ENCODE data around the gene B3GNT5.

B3GNT5 gene

DNA sequence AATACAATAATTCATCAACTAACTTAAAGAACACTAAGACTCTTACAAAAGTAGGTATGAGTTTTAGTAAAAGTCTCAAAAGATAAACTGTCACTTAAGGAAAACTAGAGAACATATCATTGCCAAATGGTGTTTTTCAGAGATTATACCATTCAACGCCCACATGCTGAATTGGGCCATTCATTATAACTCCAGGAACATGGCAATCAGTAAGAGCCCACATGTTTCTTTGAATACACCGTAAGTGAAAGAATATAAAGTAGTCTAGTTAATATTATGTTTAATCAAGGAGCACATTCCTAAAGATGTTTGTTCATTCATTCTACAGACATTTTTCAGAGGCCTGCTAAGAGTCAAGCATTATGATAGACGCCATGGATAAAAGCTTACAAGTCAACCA is 22.9 kb downstream of the B3GNT5 start:
- DNase-seq (ENCODE audit: low read depth), result no peak
- no peak overlapping the region for H3K4me3 ChIP-seq (ENCODE audit: low read depth, low read length)
- TF ChIP-seq, protein P1, sequence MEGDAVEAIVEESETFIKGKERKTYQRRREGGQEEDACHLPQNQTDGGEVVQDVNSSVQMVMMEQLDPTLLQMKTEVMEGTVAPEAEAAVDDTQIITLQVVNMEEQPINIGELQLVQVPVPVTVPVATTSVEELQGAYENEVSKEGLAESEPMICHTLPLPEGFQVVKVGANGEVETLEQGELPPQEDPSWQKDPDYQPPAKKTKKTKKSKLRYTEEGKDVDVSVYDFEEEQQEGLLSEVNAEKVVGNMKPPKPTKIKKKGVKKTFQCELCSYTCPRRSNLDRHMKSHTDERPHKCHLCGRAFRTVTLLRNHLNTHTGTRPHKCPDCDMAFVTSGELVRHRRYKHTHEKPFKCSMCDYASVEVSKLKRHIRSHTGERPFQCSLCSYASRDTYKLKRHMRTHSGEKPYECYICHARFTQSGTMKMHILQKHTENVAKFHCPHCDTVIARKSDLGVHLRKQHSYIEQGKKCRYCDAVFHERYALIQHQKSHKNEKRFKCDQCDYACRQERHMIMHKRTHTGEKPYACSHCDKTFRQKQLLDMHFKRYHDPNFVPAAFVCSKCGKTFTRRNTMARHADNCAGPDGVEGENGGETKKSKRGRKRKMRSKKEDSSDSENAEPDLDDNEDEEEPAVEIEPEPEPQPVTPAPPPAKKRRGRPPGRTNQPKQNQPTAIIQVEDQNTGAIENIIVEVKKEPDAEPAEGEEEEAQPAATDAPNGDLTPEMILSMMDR (IDR thresholded peaks at IDR 0.05; ENCODE audit: control insufficient read depth, extremely low read depth, insufficient read depth), result no peak

DNA sequence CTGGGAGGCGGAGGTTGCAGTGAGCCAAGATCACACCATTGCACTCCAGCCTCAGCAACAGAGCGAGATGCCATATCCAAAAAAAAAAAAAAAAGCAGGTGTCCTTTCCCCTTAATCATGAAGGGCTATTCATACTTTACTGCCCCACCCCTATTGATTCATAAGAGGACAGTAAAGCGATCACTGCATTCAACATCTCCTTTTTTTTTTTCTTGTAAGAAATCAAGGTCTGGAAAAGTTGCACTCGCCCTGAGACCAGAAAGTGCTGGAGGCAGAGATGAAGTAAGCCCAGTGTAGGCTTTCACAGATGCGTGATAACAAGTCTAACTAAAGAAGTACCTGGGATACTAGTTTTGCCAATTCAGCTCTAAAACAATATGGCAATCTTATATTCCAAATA is 24.2 kb downstream of the B3GNT5 start:
- no peak for DNase-seq (ENCODE audit: low read depth)
- TF ChIP-seq, protein P1 (IDR thresholded peaks at IDR 0.05; ENCODE audit: control insufficient read depth, extremely low read depth, insufficient read depth), result no peak
- H3K4me3 ChIP-seq (ENCODE audit: low read depth, low read length), result no peak overlapping the region

DNA sequence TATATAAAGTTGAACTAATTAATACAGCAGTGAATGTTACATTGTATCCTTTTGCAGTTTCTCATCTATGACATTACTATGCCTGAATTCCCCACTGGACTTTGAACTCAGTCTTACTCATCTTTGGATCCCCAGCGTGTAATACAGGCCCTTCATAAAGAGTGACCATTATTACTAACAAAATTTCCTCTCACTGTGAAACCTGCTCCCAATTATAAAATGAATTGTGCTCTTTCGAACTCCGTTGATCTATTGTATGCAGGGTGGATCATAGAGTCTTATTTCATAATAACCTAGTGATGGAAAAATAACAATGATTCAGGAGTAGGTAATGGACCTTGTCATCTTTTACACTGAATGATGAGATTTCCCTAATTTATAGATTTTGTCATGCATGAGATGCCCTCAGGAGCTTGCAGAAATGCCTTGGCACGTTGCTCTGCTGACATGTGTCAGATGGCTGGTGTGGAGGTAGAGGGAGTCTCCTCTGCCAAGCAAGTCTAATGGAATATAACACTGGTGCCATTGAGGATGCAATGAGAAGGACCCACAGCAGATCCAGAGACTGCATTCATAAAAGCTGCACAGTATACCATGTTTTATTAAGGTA is 25.5 kb downstream of the B3GNT5 start:
- DNase-seq (ENCODE audit: low read depth), result no peak
- TF ChIP-seq, protein P1 (IDR thresholded peaks at IDR 0.05; ENCODE audit: control insufficient read depth, extremely low read depth, insufficient read depth), result no peak

DNA sequence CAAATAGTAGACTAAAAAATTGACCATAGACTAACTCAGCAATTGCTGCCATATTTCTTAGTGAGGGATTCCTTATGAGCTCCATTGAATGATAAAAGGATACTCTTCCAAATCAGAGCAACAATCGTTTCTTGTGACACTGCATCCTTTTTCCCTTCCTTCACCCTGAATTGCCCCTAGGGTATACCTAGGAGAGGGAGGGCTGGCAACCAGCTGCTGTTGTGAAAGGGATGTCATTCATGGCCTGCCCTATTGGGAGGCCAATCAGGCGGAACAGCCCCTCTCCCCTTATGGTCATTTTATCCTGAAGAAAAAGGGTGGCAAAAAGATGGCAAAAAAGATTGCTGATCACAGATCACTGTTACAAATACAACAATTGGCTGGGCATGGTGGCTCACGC is 26.3 kb downstream of the B3GNT5 start:
- H3K4me3 ChIP-seq (ENCODE audit: low read depth, low read length), result no peak overlapping the region
- TF ChIP-seq, protein P1 (IDR thresholded peaks at IDR 0.05; ENCODE audit: control insufficient read depth, extremely low read depth, insufficient read depth), result no peak
- no peak for DNase-seq (ENCODE audit: low read depth)

More for the DNA sequence above, 25.5 kb downstream of the B3GNT5 start:
- no peak overlapping the region for H3K4me3 ChIP-seq (ENCODE audit: low read depth, low read length)

DNA sequence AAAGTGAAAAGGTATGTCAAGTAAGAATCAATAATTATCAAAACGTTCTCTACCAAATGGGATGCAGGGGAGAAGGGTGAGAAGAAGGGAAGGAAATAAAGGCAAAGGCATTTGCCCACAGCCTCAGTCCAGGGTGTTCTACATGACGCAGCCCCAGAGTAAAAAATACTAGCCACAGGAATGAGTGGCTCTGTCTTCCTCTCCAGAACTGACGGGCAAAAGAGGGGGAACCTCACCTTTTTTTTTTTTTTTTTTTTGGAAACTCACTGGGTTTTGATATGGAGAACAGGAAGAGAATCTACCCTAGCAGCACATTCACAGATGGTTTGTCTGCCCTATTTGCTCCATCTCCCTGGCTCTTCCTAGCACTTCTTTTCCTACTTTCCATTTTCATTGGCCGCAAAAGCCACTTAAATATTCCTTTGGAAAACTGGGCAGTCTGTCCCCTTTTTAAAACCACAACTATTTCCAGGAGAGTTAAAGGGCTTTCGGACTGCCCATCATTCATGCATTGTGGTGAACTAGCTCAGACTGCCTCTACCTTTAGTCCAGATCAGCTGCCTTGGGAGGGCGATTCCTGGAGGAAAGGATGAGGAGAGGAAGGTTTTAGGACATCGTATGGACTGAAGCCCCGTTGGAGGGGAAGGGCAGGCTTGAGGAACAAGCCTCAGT is 28.2 kb downstream of the B3GNT5 start:
- DNase-seq (ENCODE audit: low read depth), result no peak
- TF ChIP-seq, protein P1 (IDR thresholded peaks at IDR 0.05; ENCODE audit: control insufficient read depth, extremely low read depth, insufficient read depth), result no peak

DNA sequence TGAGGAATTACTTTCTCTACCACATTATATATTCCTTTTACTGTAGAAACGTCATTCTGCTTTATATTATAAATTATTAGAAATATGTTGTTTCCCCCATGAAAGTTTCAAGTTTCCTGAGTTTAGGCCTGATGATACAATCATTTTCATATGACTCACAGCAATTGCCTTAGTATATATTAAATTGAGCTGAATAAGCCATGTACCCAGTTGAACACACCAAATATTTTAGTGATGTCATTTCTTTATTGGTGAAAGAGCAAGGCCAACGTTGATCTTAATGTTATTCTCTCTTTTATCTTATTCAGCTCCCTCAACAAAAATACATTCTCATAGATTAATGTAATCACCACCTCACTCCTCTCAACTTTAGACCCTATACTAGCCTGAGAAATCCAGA is 30.8 kb downstream of the B3GNT5 start:
- no peak overlapping the region for H3K4me3 ChIP-seq (ENCODE audit: low read depth, low read length)
- TF ChIP-seq, protein P1 (IDR thresholded peaks at IDR 0.05; ENCODE audit: control insufficient read depth, extremely low read depth, insufficient read depth), result no peak
- DNase-seq (ENCODE audit: low read depth), result no peak

More for the DNA sequence above, 28.2 kb downstream of the B3GNT5 start:
- H3K4me3 ChIP-seq (ENCODE audit: low read depth, low read length), result no peak overlapping the region

Data from LNCaP clone FGC (cell line).